ENCODE results near the gene INHBC. TPM values are rescaled to one million over a fixed set of nuclear protein-coding genes. Genes with fewer than 3 reads are reported as not detected.

Gene INHBC
- total RNA-seq, 1 experiment from 2014 or later, result 0.20 TPM

DNA sequence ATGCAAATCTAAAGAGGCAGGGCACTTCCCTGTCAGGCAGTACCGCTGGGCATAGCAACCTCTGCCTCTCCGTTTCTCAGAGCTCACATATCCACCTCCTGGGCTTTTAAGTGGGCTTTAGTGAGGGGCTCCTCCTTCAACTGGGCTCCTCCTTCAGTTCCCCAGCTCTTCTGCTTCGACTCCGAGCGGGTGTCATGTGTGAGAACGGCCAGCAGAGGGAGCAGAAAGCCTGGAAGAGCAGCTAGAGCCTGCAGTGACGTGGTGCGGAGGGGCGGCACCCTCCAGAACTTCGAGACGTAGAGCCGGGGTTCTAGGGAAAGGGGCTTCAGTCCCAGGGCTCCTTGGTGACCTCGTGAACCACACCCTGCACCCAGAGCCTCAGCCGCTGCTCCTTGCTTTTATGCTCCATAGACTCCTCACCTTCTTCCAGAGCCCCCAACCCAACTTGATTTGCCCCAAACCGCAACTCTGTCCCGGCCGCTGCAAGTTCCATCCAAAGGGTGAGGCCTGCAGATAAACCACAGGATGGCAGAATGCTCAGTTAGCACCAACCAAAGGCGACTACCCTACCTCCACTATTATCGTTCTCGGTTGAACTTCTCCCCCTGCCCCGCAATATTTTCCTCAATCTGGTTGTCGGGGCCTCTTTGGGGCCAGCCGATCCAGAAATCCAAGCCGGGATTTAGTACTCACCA lies 24.6 kb downstream of the INHBC start:
- Histone ChIP-seq H2AFZ (ENCODE audit: low read depth, low read length, poor library complexity, severe bottlenecking) (peak overlapping the region; percentile 94), H3K27ac (ENCODE audit: low read depth, low read length) (peak overlapping the region; percentile 65), H3K36me3 (ENCODE audit: control insufficient read depth in 1 of 2, insufficient read depth in 2 of 2, low read length in 2 of 2) (no peaks in the 10 kb centered on the region), H3K9me3 (ENCODE audit: control insufficient read depth in 1 of 2, insufficient read depth in 1 of 2, low read depth in 1 of 2, low read length in 2 of 2) (no peaks in the 10 kb centered on the region), H3K9ac (ENCODE audit: low read length) (peak overlapping the region; percentile 57), H3K9me2 (ENCODE audit: insufficient read depth) (no peaks in the 10 kb centered on the region), H4K20me1 (ENCODE audit: insufficient read depth) (no peaks in the 10 kb centered on the region), H3K27me3 (ENCODE audit: insufficient read depth, low read length) (no peaks in the 10 kb centered on the region), H3K4me1 (ENCODE audit: control insufficient read depth in 1 of 2, insufficient read depth in 2 of 2, low read length in 2 of 2) (peaks cover 37 to 68% of the 10 kb centered on the region in 2 experiments), H3K4me2 (ENCODE audit: low read length) (peak overlapping the region; percentile 99), H3K79me2 (ENCODE audit: insufficient read depth, low read length) (no peaks in the 10 kb centered on the region), H3K4me3 (replicated peaks in 1 of 2; ENCODE audit: low read depth in 1 of 2, low read length in 2 of 2) (peak overlapping the region; percentile 75)
- ChIA-PET POLR2A (interaction anchor here (1.0 to 1.7 kb wide), 2 partner anchors 10 to 245 kb away, joined by 4 to 6 read pairs; no protein-coding TSS in a partner anchor), CTCF (interaction anchor here (0.5 to 1.7 kb wide), 16 partner anchors 9 to 390 kb away, joined by 3 to 11 read pairs (median 4); partner anchors contain the start of genes DCTN2, LRP1 and SHMT2), RAD21 (ENCODE audit: low non-redundant PET in 1 of 2, low total read pairs in 2 of 2, uncharacterized antibody in 2 of 2, unreplicated experiment in 2 of 2) (interaction anchor here in 1 of 2 experiments (0.6 kb wide), 1 partner anchor 16 kb away, joined by 3 read pairs; no protein-coding TSS in a partner anchor)
- peak; percentile 63 for ATAC-seq
- intact Hi-C loops (cut with micrococcal nuclease), result loop anchor here (2.0 kb wide), 1 partner anchor 28 kb away; no protein-coding TSS in a partner anchor
- no peak for TF ChIP-seq SP1 (IDR thresholded peaks at IDR 0.05; ENCODE audit: low read depth)
- no peak for TF ChIP-seq EZH2 (IDR thresholded peaks at IDR 0.05)
- TF ChIP-seq FOSL1 (IDR thresholded peaks at IDR 0.05; ENCODE audit: low read depth), result no peak
- TF ChIP-seq POLR2AphosphoS5 (IDR thresholded peaks at IDR 0.05; ENCODE audit: low read depth, low read length), result 0 out of 2 replicates have a peak, but pooled peaks have one; percentile 51
- TF ChIP-seq, protein P1, sequence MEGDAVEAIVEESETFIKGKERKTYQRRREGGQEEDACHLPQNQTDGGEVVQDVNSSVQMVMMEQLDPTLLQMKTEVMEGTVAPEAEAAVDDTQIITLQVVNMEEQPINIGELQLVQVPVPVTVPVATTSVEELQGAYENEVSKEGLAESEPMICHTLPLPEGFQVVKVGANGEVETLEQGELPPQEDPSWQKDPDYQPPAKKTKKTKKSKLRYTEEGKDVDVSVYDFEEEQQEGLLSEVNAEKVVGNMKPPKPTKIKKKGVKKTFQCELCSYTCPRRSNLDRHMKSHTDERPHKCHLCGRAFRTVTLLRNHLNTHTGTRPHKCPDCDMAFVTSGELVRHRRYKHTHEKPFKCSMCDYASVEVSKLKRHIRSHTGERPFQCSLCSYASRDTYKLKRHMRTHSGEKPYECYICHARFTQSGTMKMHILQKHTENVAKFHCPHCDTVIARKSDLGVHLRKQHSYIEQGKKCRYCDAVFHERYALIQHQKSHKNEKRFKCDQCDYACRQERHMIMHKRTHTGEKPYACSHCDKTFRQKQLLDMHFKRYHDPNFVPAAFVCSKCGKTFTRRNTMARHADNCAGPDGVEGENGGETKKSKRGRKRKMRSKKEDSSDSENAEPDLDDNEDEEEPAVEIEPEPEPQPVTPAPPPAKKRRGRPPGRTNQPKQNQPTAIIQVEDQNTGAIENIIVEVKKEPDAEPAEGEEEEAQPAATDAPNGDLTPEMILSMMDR (IDR thresholded peaks at IDR 0.05 in 2 of 3, conservative IDR thresholded peaks at IDR 0.05 in 1 of 3; ENCODE audit: borderline replicate concordance in 1 of 3, insufficient read depth in 1 of 3, low read depth in 2 of 3, low read length in 2 of 3), result peak in 2 of 3 experiments; percentile 85 to 89; a peak in 4 of 6 replicates
- peak; percentile 51 for TF ChIP-seq POLR2A (IDR thresholded peaks at IDR 0.05; ENCODE audit: borderline replicate concordance, extremely low read depth, insufficient read depth, insufficient read length)
- TF ChIP-seq JUND (IDR thresholded peaks at IDR 0.05), result no peak
- TF ChIP-seq EZH2phosphoT487 (IDR thresholded peaks at IDR 0.05; ENCODE audit: borderline replicate concordance), result no peak
- no peak for TF ChIP-seq SRF (IDR thresholded peaks at IDR 0.05; ENCODE audit: low read depth)
- peak; percentile 59 for TF ChIP-seq YY1 (IDR thresholded peaks at IDR 0.05; ENCODE audit: extremely low read depth, insufficient replicate concordance, low read depth, low read length)
- DNase-seq (ENCODE audit: low read depth, low spot score), result peak; percentile 94
- no TSS peak for BruUV-seq (replicated peaks)
